OCI-LY7 (cell line): Measurements from ENCODE around the gene LIPC. TPM values are rescaled to one million over a fixed set of nuclear protein-coding genes. Genes with fewer than 3 reads are reported as not detected.

ENCODE experiments used
- BruUV-seq: library from RNA; stranded (reverse); fragments of 400-500 nt; replicated peaks from 2 replicates; lab custom pipeline; 2021; lab: Mats Ljungman, UMichigan
- CTCF ChIA-PET: fragments of 300-600 bp; sonication (Branson Sonifier 250); formaldehyde crosslinking; loops from one replicate; lab custom pipeline; 2022; ENCODE audit warnings: antibody characterized with exemption; ENCODE audit not compliant: unreplicated experiment; lab: Charles Lee
- POLR2A ChIA-PET: fragments of 300-600 bp; sonication (Branson Sonifier 250); formaldehyde crosslinking; loops from one replicate; lab custom pipeline; 2022; ENCODE audit warnings: antibody characterized with exemption; lab: Charles Lee
- DNase-seq: peaks from one replicate; pipeline ENCODE4 v3.0.0-alpha.2; 2015; ENCODE audit warnings: low spot score
- H2AFZ ChIP-seq: fragments of 200-600 bp; sonication (generic), shearing (Covaris generic); 2 replicates; pipeline ENCODE4 v1.6.1; 2014; ENCODE audit warnings: mild to moderate bottlenecking, antibody characterized with exemption, low read length, moderate library complexity
- H3K27ac ChIP-seq: fragments of 200-600 bp; sonication (generic); 2 replicates; pipeline ENCODE4 v1.5.1; 2014; ENCODE audit warnings: mixed run types, low read depth, mild to moderate bottlenecking, moderate library complexity, low read length, inconsistent platforms; ENCODE audit not compliant: poor library complexity, severe bottlenecking
- H3K36me3 ChIP-seq: fragments of 200-600 bp; sonication (generic); 2 replicates; pipeline ENCODE4 v1.6.1; 2014; ENCODE audit warnings: mild to moderate bottlenecking, antibody characterized with exemption, low read length, moderate library complexity, mixed read lengths; ENCODE audit not compliant: insufficient read depth
- H3K4me1 ChIP-seq: fragments of 200-600 bp; sonication (generic); 2 replicates; pipeline ENCODE4 v1.5.1; 2014; ENCODE audit warnings: mild to moderate bottlenecking, low read length; ENCODE audit not compliant: insufficient read depth, poor library complexity, severe bottlenecking
- H3K4me2 ChIP-seq: fragments of 200-600 bp; sonication (generic); 2 replicates; pipeline ENCODE4 v1.6.1; 2014; ENCODE audit warnings: mild to moderate bottlenecking, low read length
- H3K4me3 ChIP-seq: fragments of 200-600 bp; sonication (generic); 2 replicates; pipeline ENCODE4 v1.5.1; 2014; ENCODE audit warnings: mild to moderate bottlenecking, low read depth, low read length; ENCODE audit not compliant: poor library complexity, severe bottlenecking
- H3K79me2 ChIP-seq: fragments of 200-600 bp; sonication (generic); 2 replicates; pipeline ENCODE4 v1.6.1; 2016; ENCODE audit warnings: low read depth, mild to moderate bottlenecking, low read length, moderate library complexity, mixed read lengths; ENCODE audit not compliant: insufficient read depth
- H3K9me2 ChIP-seq: fragments of 200-600 bp; sonication (generic); 2 replicates; pipeline ENCODE4 v1.6.1; 2016; ENCODE audit warnings: mild to moderate bottlenecking, low read length, mixed read lengths; ENCODE audit not compliant: insufficient read depth
- H3K9me3 ChIP-seq: fragments of 200-600 bp; sonication (generic); 2 replicates; pipeline ENCODE4 v1.6.1; 2014; ENCODE audit warnings: mild to moderate bottlenecking, mixed run types, low read length, mixed read lengths
- H4K20me1 ChIP-seq: fragments of 200-600 bp; sonication (generic); 2 replicates; pipeline ENCODE4 v1.6.1; 2014; ENCODE audit warnings: mild to moderate bottlenecking, antibody characterized with exemption, low read length, moderate library complexity, mixed read lengths; ENCODE audit not compliant: insufficient read depth
- CTCF ChIP-seq: fragments of 200-600 bp; sonication (generic); conservative IDR thresholded peaks from 2 replicates; pipeline ENCODE4 v1.5.1; 2014; ENCODE audit warnings: mild to moderate bottlenecking, antibody characterized with exemption, low read length, moderate library complexity, mixed read lengths
- EZH2phosphoT487 ChIP-seq: fragments of 200-600 bp; sonication (generic); IDR thresholded peaks from 2 replicates; pipeline ENCODE4 v1.6.1; 2018; ENCODE audit warnings: low read depth, borderline replicate concordance, mild to moderate bottlenecking, mixed run types, antibody characterized with exemption, low read length, moderate library complexity, mixed read lengths
- intact Hi-C: fragments of 100-400 bp; cut with micrococcal nuclease; formaldehyde crosslinking; loops from one replicate; pipeline ENCODE4 v1.10.0; 2022; ENCODE audit not compliant: unreplicated experiment
- total RNA-seq, 2 experiments: library from RNA; depleted of rRNA in 1 of 2; stranded (reverse); fragments of >200 nt in 1 of 2; shearing (Covaris generic) in 1 of 2; gene quantifications; 2 replicates each; pipeline ENCODE4 v1.2.3, GENCODE V29; 2014 to 2022

LIPC gene
- total RNA-seq, 2 experiments from 2014 or later = 0.50 TPM; not detected in 1

- H2AFZ ChIP-seq = no peak overlapping the region
- TF ChIP-seq CTCF (no peak), EZH2phosphoT487 (no peak)
- H3K9me2 ChIP-seq = no peaks in the 10 kb centered on the region
- no peaks in the 10 kb centered on the region for H3K36me3 ChIP-seq
- DNase-seq = no peak
- H3K4me2 ChIP-seq = no peak overlapping the region
- CTCF ChIA-PET = no interaction called here
- POLR2A ChIA-PET = no interaction called here
- no TSS peak for BruUV-seq
- peaks cover 12% of the 10 kb centered on the region for H3K4me1 ChIP-seq
- H3K79me2 ChIP-seq = no peaks in the 10 kb centered on the region
- H3K4me3 ChIP-seq = no peak overlapping the region
- H3K9me3 ChIP-seq = no peaks in the 10 kb centered on the region
- H4K20me1 ChIP-seq = no peaks in the 10 kb centered on the region
- intact Hi-C loops = no loop called here
- no peak overlapping the region for H3K27ac ChIP-seq
These were observed 139.7 kb downstream of the LIPC start for GRCh38 chr15:58571491-58571890.

- ChIA-PET CTCF (no interaction called here), POLR2A (interaction anchor here (0.7 kb wide), 1 partner anchor 12 kb away, joined by 3 read pairs; no protein-coding TSS in a partner anchor)
- intact Hi-C loops = no loop called here
- H3K9me2 ChIP-seq = no peaks in the 10 kb centered on the region
- no peak overlapping the region for H3K4me3 ChIP-seq
- H2AFZ ChIP-seq = no peak overlapping the region
- H3K79me2 ChIP-seq = no peaks in the 10 kb centered on the region
- TF ChIP-seq EZH2phosphoT487 (no peak), CTCF (no peak)
- H3K27ac ChIP-seq = no peak overlapping the region
- BruUV-seq = no TSS peak
- H3K4me1 ChIP-seq = peaks cover 12% of the 10 kb centered on the region
- H3K4me2 ChIP-seq = no peak overlapping the region
- H3K9me3 ChIP-seq = no peaks in the 10 kb centered on the region
- no peaks in the 10 kb centered on the region for H3K36me3 ChIP-seq
- DNase-seq = no peak
- no peaks in the 10 kb centered on the region for H4K20me1 ChIP-seq
These were observed 140.7 kb downstream of the LIPC start for GRCh38 chr15:58572521-58572920.

DNA sequence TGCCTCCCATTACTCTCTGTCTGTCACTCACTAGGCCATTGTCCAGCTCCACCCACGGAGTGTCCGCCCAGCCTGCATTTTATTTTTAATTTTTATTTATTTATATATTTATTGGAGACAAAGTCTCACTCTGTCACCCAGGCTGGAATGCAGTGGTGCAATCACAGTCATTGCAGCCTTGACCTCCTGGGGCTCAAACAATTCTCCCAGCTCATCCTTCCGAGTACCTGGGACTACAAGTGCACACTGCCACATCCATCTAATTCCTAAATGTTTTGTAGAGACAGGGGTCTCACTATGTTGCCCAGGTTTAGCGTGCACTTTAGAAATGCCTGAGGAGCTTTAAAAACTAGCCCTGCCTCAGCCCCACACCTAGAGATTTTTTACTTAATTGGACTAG lies 141.5 kb downstream of the LIPC start:
- H3K4me2 ChIP-seq = no peak overlapping the region
- H3K4me3 ChIP-seq = no peak overlapping the region
- intact Hi-C loops = no loop called here
- H3K79me2 ChIP-seq = no peaks in the 10 kb centered on the region
- BruUV-seq = no TSS peak
- no peaks in the 10 kb centered on the region for H3K9me3 ChIP-seq
- no peak overlapping the region for H2AFZ ChIP-seq
- TF ChIP-seq EZH2phosphoT487 (no peak), CTCF (no peak)
- H3K4me1 ChIP-seq = peaks cover 12% of the 10 kb centered on the region
- no peaks in the 10 kb centered on the region for H4K20me1 ChIP-seq
- no peaks in the 10 kb centered on the region for H3K9me2 ChIP-seq
- H3K27ac ChIP-seq = no peak overlapping the region
- no peaks in the 10 kb centered on the region for H3K36me3 ChIP-seq
- CTCF ChIA-PET = no interaction called here
- no peak for DNase-seq
- POLR2A ChIA-PET = interaction anchor here (0.7 to 1.7 kb wide), 2 partner anchors 11 to 28 kb away, joined by 3 to 4 read pairs; no protein-coding TSS in a partner anchor
